ENCODE data around the gene PROB1. TPM values are rescaled to one million over a fixed set of nuclear protein-coding genes. Genes with fewer than 3 reads are reported as not detected.

Gene PROB1
- total and polyA plus RNA-seq, 9 of the 15 experiments (the other 6 are each of a cell fraction or from before 2014, with no cell fraction given), result 0.01 to 1.8 (median 0.47) TPM

DNA sequence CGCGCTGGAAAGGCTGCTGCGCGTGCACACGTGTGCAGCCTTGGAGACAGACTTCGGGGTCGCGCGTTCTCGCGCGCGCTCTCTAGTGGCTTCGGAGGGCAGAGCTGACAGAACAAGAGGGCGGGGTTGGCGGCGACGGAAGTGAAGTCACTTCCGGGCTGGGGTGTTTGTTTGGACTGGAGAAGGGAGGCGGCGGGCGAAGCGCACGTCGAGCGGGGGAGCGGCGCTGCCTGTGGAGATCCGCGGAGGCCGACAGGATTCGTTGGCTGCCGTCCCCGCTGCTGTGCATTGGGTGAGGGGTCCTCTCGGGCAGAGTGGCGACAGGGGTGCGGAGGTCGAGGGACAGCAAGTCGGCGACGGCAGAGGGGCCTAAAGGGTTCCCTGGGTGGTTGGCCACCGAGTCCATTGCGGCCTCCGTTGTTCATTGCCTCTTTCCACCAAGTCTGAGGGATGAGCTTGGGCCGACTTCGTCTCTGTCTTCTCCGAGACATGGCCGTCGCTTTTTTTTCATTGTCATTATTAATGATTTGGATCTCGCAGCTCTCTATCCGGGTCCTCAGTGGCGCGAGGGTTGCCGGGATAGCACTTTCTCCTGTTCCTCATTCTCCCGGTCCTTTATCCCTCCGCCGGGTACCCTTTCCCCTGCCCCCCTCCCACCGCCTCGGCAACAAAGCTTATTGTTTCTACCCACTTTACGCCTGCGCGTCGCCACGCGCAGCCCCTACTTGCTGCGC is 53.0 kb downstream of the PROB1 start, which contains the start of gene PAIP2 (continued):
- TF ChIP-seq, protein P1, sequence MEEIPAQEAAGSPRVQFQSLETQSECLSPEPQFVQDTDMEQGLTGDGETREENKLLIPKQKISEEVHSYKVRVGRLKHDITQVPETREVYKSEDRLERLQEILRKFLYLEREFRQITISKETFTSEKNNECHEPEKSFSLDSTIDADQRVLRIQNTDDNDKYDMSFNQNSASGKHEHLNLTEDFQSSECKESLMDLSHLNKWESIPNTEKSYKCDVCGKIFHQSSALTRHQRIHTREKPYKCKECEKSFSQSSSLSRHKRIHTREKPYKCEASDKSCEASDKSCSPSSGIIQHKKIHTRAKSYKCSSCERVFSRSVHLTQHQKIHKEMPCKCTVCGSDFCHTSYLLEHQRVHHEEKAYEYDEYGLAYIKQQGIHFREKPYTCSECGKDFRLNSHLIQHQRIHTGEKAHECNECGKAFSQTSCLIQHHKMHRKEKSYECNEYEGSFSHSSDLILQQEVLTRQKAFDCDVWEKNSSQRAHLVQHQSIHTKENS (CRISPR knock-in tag; IDR thresholded peaks at IDR 0.05), result no peak
- no peak for TF ChIP-seq MCM5 (IDR thresholded peaks at IDR 0.05; ENCODE audit: low read depth)
- no peak for TF ChIP-seq ZNF274 (IDR thresholded peaks at IDR 0.05; ENCODE audit: borderline replicate concordance, low read depth, low read length)
- TF ChIP-seq THRAP3 (IDR thresholded peaks at IDR 0.05; ENCODE audit: borderline replicate concordance), result no peak
- no peak for TF ChIP-seq TFAM (CRISPR knock-in tag; conservative IDR thresholded peaks at IDR 0.05)
- TF ChIP-seq PCBP1 (IDR thresholded peaks at IDR 0.05; ENCODE audit: low read depth, low read length, poor library complexity, severe bottlenecking), result peak; percentile 70
- no peak for TF ChIP-seq ZNF408 (CRISPR knock-in tag; IDR thresholded peaks at IDR 0.05; ENCODE audit: low read depth)
- TF ChIP-seq ZNF41 (CRISPR knock-in tag; conservative IDR thresholded peaks at IDR 0.05), result no peak
- TF ChIP-seq ZNF239 (CRISPR knock-in tag; IDR thresholded peaks at IDR 0.05), result no peak
- TF ChIP-seq FOS (IDR thresholded peaks at IDR 0.05; ENCODE audit: extremely low read depth, insufficient read length), result no peak
- TF ChIP-seq ELF1 (tag; IDR thresholded peaks at IDR 0.05), result peak; percentile 80
- peak; percentile 65 to 83 for TF ChIP-seq FOXK2 (conservative IDR thresholded peaks at IDR 0.05 in 1 of 2, IDR thresholded peaks at IDR 0.05 in 1 of 2; ENCODE audit: low read depth in 2 of 2)
- peak; percentile 97 for TF ChIP-seq NRF1 (conservative IDR thresholded peaks at IDR 0.05 in 1 of 2, IDR thresholded peaks at IDR 0.05 in 1 of 2)
- TF ChIP-seq L3MBTL2 (IDR thresholded peaks at IDR 0.05), result peak; percentile 81
- no peak for TF ChIP-seq ZNF707 (CRISPR knock-in tag; conservative IDR thresholded peaks at IDR 0.05)
- no peak for TF ChIP-seq ZNF354B (CRISPR knock-in tag; IDR thresholded peaks at IDR 0.05)
- TF ChIP-seq RBBP5 (IDR thresholded peaks at IDR 0.05; ENCODE audit: borderline replicate concordance, insufficient read depth, low read length, poor library complexity, severe bottlenecking), result peak; percentile 95
- peak; percentile 86 for TF ChIP-seq PHF20 (IDR thresholded peaks at IDR 0.05; ENCODE audit: partially characterized antibody)
- peak; percentile 86 for TF ChIP-seq NBN (IDR thresholded peaks at IDR 0.05; ENCODE audit: low read depth)
- TF ChIP-seq NFE2L1 (tag; IDR thresholded peaks at IDR 0.05; ENCODE audit: borderline replicate concordance, low read depth), result no peak
- peak; percentile 99 for TF ChIP-seq ETV5 (CRISPR knock-in tag; IDR thresholded peaks at IDR 0.05; ENCODE audit: low read depth)
- TF ChIP-seq ZNF133 (CRISPR knock-in tag; IDR thresholded peaks at IDR 0.05), result no peak
- no peak for TF ChIP-seq NELFE (IDR thresholded peaks at IDR 0.05; ENCODE audit: insufficient read depth, insufficient read length)
- TF ChIP-seq PRMT5 (CRISPR knock-in tag; IDR thresholded peaks at IDR 0.05), result no peak
- TF ChIP-seq RFX7 (CRISPR knock-in tag; IDR thresholded peaks at IDR 0.05), result no peak
- no peak for TF ChIP-seq ZNF75A (CRISPR knock-in tag; IDR thresholded peaks at IDR 0.05)
- no peak for TF ChIP-seq ZNF217 (CRISPR knock-in tag; IDR thresholded peaks at IDR 0.05)
- TF ChIP-seq, protein P2, sequence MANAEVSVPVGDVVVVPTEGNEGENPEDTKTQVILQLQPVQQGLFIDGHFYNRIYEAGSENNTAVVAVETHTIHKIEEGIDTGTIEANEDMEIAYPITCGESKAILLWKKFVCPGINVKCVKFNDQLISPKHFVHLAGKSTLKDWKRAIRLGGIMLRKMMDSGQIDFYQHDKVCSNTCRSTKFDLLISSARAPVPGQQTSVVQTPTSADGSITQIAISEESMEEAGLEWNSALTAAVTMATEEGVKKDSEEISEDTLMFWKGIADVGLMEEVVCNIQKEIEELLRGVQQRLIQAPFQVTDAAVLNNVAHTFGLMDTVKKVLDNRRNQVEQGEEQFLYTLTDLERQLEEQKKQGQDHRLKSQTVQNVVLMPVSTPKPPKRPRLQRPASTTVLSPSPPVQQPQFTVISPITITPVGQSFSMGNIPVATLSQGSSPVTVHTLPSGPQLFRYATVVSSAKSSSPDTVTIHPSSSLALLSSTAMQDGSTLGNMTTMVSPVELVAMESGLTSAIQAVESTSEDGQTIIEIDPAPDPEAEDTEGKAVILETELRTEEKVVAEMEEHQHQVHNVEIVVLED (CRISPR knock-in tag; IDR thresholded peaks at IDR 0.05), result 0 out of 2 replicates have a peak, but pooled peaks have one; percentile 14
